Chondrocyte (in vitro differentiated cells): Measurements from ENCODE around the gene ZBED1. TPM values are rescaled to one million over a fixed set of nuclear protein-coding genes. Genes with fewer than 3 reads are reported as not detected.

Source experiments
- DNase-seq: peaks from one replicate; pipeline ENCODE4 v3.0.0; 2021; ENCODE audit warnings: mixed read lengths, low spot score
- H3K27ac Mint-ChIP-seq: one replicate; pipeline ENCODE4 v1.8.0; 2021; ENCODE audit warnings: mild to moderate bottlenecking, moderate library complexity, mixed read lengths; ENCODE audit not compliant: unreplicated experiment
- H3K27me3 Mint-ChIP-seq: 2 replicates; pipeline ENCODE4 v1.8.0; 2021; ENCODE audit warnings: low read depth, mixed read lengths
- H3K36me3 Mint-ChIP-seq: 2 replicates; pipeline ENCODE4 v1.8.0; 2021; ENCODE audit warnings: low read depth, mixed read lengths
- H3K4me1 Mint-ChIP-seq: 2 replicates; pipeline ENCODE4 v1.8.0; 2021; ENCODE audit warnings: low read depth, mild to moderate bottlenecking, mixed read lengths
- H3K4me3 Mint-ChIP-seq: one replicate; pipeline ENCODE4 v1.8.0; 2021; ENCODE audit warnings: mild to moderate bottlenecking, moderate library complexity, mixed read lengths; ENCODE audit not compliant: unreplicated experiment
- H3K9me3 Mint-ChIP-seq: 2 replicates; pipeline ENCODE4 v1.8.0; 2021; ENCODE audit warnings: low read depth, mixed read lengths
- total RNA-seq: library from RNA; stranded (reverse); gene quantifications from 3 replicates; pipeline ENCODE4 v1.2.1, GENCODE V29; 2021
- TF ChIP-seq, protein P1 (sequence below): fragments of 200-600 bp; sonication (generic); IDR thresholded peaks from 2 replicates; pipeline ENCODE4 v1.5.0; 2021; ENCODE audit warnings: antibody characterized with exemption, mild to moderate bottlenecking, moderate library complexity

Gene ZBED1
- total RNA-seq, 1 donor from 2014 or later = 40.1 TPM

DNA sequence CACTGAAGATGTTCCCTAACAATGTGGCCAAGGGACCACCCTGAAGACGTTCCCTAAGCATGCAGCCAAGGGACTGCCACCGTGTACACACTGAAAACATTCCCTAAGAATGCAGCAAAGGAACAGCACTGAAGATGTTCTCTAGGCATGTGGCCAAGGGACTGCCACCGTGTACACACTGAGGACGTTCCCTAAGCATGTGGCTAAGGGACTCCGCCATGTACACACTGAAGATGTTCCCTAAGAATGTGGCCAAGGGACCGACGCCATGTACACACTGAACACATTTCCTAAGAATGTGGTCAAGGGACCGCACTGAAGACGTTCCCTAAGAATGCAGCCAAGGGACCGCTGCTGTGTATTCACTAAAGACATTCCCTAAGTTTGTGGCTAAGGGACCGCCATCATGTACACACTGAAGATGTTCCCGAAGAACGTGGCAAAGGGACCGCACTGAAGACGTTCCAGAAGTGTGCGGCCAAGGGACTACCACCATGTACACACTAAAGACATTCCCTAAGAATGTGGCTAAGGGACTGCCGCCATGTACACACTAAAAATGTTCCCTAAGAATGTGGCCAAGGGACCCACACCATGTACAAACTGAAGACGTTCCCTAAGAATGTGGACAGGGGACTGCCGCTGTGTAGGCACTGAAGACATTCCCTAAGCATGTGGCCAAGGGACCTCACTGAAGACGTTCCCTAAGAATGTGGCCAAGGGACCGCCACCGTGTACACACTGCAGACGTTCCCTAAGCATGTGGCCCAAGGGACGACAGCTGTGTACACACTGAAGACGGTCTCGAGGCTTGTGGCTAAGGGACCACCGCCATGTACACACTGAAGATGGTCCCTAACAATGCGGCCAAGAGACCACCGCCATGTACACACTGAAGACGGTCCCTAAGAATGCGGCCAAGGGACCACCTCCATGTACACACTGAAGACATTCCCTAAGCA lies 54.8 kb downstream of the ZBED1 start:
- TF ChIP-seq, protein P1, sequence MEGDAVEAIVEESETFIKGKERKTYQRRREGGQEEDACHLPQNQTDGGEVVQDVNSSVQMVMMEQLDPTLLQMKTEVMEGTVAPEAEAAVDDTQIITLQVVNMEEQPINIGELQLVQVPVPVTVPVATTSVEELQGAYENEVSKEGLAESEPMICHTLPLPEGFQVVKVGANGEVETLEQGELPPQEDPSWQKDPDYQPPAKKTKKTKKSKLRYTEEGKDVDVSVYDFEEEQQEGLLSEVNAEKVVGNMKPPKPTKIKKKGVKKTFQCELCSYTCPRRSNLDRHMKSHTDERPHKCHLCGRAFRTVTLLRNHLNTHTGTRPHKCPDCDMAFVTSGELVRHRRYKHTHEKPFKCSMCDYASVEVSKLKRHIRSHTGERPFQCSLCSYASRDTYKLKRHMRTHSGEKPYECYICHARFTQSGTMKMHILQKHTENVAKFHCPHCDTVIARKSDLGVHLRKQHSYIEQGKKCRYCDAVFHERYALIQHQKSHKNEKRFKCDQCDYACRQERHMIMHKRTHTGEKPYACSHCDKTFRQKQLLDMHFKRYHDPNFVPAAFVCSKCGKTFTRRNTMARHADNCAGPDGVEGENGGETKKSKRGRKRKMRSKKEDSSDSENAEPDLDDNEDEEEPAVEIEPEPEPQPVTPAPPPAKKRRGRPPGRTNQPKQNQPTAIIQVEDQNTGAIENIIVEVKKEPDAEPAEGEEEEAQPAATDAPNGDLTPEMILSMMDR = no peak
- no peak for DNase-seq
- Mint-ChIP-seq H3K27ac (no peak overlapping the region), H3K4me1 (peaks cover 12% of the 10 kb centered on the region), H3K4me3 (no peak overlapping the region), H3K9me3 (peaks cover 3% of the 10 kb centered on the region), H3K36me3 (peaks cover 4% of the 10 kb centered on the region), H3K27me3 (no peaks in the 10 kb centered on the region)

DNA sequence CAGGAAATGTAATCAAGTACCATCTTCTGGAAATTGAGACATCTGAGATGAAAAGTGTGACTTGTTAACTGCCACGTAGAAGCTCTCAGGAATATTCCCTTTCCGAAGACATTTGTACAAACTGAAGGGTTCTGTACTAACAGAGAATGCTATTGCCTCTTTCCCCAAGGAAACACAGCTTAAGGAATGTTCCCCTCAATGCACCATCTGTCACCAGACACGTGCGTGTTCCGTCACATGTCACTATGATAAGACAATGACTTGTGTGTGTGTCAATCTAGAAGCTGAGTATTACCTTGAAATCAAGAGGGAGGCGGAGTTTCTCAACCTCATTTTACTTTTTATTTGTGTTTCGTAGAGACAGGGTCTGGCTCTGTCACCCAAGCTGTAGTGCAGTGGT lies 58.1 kb downstream of the ZBED1 start:
- H3K9me3 Mint-ChIP-seq = peaks cover 3% of the 10 kb centered on the region
- peaks cover 12% of the 10 kb centered on the region for H3K36me3 Mint-ChIP-seq
- TF ChIP-seq, protein P1 = no peak
- H3K27ac Mint-ChIP-seq = no peak overlapping the region
- no peak for DNase-seq
- no peak overlapping the region for H3K4me3 Mint-ChIP-seq
- no peaks in the 10 kb centered on the region for H3K27me3 Mint-ChIP-seq
- H3K4me1 Mint-ChIP-seq = no peaks in the 10 kb centered on the region

DNA sequence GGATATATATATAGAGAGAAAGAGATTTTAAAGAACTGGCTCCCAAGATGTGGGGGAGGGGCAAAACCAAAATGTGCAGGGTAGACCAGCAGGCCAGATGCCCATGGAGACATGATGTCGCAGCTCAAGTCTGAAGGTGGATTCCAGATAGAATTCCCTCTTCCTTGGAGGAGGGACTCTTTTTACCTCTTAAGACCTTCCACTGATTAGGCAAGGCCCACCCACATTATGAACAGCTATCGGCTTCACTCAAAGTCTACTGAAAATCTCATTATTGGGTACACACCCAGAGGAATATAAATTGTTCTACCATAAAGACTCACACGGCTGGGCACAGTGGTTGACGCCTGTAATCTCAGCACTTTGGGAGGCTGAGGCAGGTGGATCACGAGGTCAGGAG lies 59.3 kb downstream of the ZBED1 start:
- no peak overlapping the region for H3K4me3 Mint-ChIP-seq
- H3K4me1 Mint-ChIP-seq = no peaks in the 10 kb centered on the region
- no peaks in the 10 kb centered on the region for H3K9me3 Mint-ChIP-seq
- H3K27ac Mint-ChIP-seq = no peak overlapping the region
- H3K27me3 Mint-ChIP-seq = no peaks in the 10 kb centered on the region
- DNase-seq = no peak
- TF ChIP-seq, protein P1 = no peak
- peaks cover 9% of the 10 kb centered on the region for H3K36me3 Mint-ChIP-seq

DNA sequence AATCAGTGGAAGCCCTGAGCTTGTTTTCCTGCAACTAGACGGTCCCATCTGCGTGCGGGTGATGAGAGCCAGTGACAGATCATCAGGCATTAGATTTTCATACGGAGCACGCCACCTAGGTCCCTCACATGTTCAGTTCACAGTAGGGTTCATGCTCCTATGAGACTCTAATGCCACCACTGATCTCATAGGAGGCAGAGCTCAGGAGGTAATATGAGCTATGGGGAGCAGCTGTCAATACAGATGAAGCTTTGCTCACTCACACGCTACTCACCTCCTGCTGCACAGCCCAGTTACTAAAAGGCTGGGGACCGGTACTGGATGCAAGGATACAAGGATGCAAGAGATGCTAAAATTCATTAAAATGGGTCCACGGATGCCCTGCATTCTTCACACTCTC lies 61.2 kb downstream of the ZBED1 start:
- Mint-ChIP-seq H3K36me3 (peaks cover 13% of the 10 kb centered on the region), H3K9me3 (no peaks in the 10 kb centered on the region), H3K27ac (no peak overlapping the region), H3K27me3 (no peaks in the 10 kb centered on the region), H3K4me3 (no peak overlapping the region), H3K4me1 (no peaks in the 10 kb centered on the region)
- DNase-seq = no peak
- TF ChIP-seq, protein P1 = no peak

Other genes with a start within 250 kb of the ZBED1 start
- gene DHRSX, start within 50 bp of the ZBED1 start, total RNA-seq = 30.1 to 35.2 TPM (median 35.0 TPM) in 3 replicates
- gene CD99, start 190.3 kb upstream of the ZBED1 start, total RNA-seq = 381 to 570 TPM (median 560 TPM) in 3 replicates